GM21529 (cell line): ENCODE data around the gene UQCRH.
"Not testable (repeated sequence)": the region's sequence is repeated elsewhere in the genome, so short reads cannot be mapped to it uniquely, and the experiment has no call there.

Experiments used
- ATAC-seq: cut with Tn5 transposase; IDR thresholded peaks from one replicate; pipeline ENCODE4 v1.9.1; 2021; ENCODE audit not compliant: unreplicated experiment

UQCRH gene

GRCh38 chr1:46331786-46332540 is 28.5 kb downstream of the UQCRH start:
- ATAC-seq, result not testable (repeated sequence)

- peak; percentile 62 for ATAC-seq
These were observed 30.0 kb downstream of the UQCRH start for GRCh38 chr1:46333300-46334029.

GRCh38 chr1:46334030-46334384 is 30.5 kb downstream of the UQCRH start:
- peak; percentile 3 for ATAC-seq

GRCh38 chr1:46335081-46335480 is 31.6 kb downstream of the UQCRH start:
- ATAC-seq, result no peak

GRCh38 chr1:46337409-46337808 is 33.9 kb downstream of the UQCRH start:
- ATAC-seq, result not testable (repeated sequence)

- ATAC-seq, result peak; percentile 83
These were observed 37.1 kb downstream of the UQCRH start, which contains the start of gene NSUN4 for GRCh38 chr1:46340404-46341221. Gene NSUN4 (plus strand): TSS chr1:46340807. CDS start chr1:46340827, 20 bp downstream.

GRCh38 chr1:46341222-46342083 is 38.0 kb downstream of the UQCRH start:
- ATAC-seq, result no peak

GRCh38 chr1:46342084-46342656 is 38.7 kb downstream of the UQCRH start:
- ATAC-seq, result peak; percentile 38

- no peak for ATAC-seq
These were observed 39.3 kb downstream of the UQCRH start for GRCh38 chr1:46342677-46343350.

- no peak for ATAC-seq
These were observed 39.8 kb downstream of the UQCRH start for GRCh38 chr1:46343351-46343695.

GRCh38 chr1:46343705-46344104 is 40.2 kb downstream of the UQCRH start:
- ATAC-seq, result no peak

GRCh38 chr1:46344481-46344880 is 41.0 kb downstream of the UQCRH start:
- ATAC-seq, result no peak

GRCh38 chr1:46345281-46345680 is 41.8 kb downstream of the UQCRH start:
- no peak for ATAC-seq

- ATAC-seq, result no peak
These were observed 48.9 kb downstream of the UQCRH start for GRCh38 chr1:46352363-46352762.

GRCh38 chr1:46355920-46356319 is 52.4 kb downstream of the UQCRH start:
- not testable (repeated sequence) for ATAC-seq

GRCh38 chr1:46362158-46362557 is 58.7 kb downstream of the UQCRH start:
- ATAC-seq, result no peak

- no peak for ATAC-seq
These were observed 59.6 kb downstream of the UQCRH start for GRCh38 chr1:46363121-46363520.

- no peak for ATAC-seq
These were observed 61.1 kb downstream of the UQCRH start for GRCh38 chr1:46364612-46365011.

- ATAC-seq, result not testable (repeated sequence)
These were observed 62.3 kb downstream of the UQCRH start for GRCh38 chr1:46365796-46366195.
